NCI-H2227 (cell line): Measurements from ENCODE around the gene CPN2.

Experiments
- DNase-seq: peaks from one replicate; lab custom pipeline; 2025; ENCODE audit not compliant: unreplicated experiment; lab: John Stamatoyannopoulos, UW

The CPN2 gene

DNA sequence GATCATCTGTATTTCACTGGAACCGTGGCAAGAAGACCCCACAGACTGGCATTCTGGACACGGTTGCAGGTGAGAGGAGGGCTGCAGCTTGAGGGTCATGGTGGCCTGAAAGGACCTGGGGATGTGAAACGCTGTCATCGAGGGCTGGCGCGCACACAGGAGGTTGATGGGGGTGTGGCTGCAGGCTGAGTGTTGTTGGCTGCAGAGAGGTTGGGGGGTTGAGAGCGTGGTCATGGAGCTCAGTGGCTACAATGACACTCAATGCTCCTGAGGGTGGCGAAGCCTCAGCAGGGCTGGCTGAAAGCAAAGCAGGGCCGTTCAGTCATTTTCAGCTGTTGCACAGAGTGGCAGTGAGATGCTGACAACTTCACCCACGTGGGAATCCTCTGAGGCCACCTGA, 21.0 kb downstream of the CPN2 start:
- DNase-seq: no peak

DNA sequence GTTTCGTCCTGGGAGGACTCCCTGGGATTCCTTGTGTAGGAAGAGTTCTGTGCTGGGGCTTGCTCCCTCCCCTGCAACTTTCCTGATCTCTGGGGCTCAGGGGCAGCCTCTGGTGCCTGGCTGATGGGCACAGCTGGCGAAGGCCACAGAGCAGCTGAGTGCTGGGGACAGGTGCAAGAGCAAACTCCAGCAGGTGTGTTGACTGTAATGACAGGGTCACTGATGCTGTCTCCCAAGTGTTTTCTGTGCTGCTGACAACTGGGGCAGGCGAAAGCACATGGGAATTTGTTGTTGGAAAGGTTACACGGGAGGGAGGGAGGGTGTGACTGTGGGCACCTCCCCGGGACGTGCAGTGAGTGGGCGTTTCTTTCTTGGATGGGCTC, 21.6 kb downstream of the CPN2 start:
- DNase-seq: no peak

DNA sequence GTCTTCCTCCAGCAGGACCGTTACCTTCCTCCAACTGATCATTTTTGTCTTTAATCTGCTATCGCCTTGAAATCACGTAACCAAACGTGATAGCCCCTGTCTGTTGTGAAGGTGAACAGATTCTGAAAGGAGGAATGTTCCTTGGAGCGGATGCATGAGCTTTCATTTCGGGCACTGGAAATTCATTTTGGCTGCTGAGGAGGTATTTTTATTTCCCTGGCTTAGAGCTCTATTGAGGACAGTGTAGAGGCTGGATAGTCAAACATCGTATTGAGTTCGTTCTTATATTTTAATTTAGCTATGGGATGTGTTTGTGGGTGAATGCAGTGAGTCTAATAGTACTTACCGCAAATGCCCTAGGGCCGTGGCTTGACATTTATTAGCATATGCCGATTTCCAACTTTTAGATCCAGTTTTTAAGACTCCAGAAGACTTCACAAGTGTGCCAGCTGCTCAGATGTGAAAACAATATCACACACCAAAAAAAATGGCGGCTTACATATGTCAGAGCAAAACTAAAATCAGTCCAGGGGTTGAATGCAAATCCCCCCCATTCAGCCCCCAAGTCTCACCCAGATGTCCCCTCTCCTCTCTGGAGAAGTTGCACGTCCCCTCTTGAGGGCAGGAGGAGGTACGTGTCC, 22.1 kb downstream of the CPN2 start:
- no peak for DNase-seq

GRCh38 chr3:194328053-194328657, 23.0 kb downstream of the CPN2 start:
- DNase-seq: no peak

DNA sequence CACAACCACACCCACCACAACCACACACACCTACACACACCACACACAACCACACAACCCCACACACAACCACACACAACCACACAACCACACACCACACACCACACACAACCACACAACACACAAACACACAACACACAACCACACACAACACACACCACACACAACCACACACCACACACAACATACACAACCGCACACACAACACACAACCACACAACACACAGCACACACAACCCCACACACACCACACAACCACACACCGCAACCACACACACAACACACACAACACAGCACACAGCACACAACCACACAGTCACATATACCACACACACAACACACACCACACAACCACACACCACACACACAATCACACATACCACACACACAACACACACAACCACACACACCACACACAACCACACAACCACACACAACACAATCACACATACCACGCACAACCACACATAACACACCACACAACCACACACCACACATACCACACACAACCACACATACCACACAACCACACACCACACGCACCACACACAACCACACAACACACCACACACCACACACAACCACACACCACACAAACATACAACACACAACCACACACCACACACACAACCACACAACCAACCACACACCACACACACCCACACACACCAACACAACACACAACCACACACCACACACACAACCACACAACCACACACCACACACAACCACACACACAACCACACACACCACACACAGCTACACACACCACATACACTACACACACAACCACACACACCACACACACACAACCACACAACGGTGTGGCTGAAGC, 23.7 kb downstream of the CPN2 start:
- no peak for DNase-seq

GRCh38 chr3:194326968-194327217, 24.2 kb downstream of the CPN2 start:
- DNase-seq: no peak

- no peak for DNase-seq
These were observed 24.7 kb downstream of the CPN2 start for GRCh38 chr3:194326192-194326967.

GRCh38 chr3:194325424-194326153, 25.5 kb downstream of the CPN2 start:
- DNase-seq: no peak

DNA sequence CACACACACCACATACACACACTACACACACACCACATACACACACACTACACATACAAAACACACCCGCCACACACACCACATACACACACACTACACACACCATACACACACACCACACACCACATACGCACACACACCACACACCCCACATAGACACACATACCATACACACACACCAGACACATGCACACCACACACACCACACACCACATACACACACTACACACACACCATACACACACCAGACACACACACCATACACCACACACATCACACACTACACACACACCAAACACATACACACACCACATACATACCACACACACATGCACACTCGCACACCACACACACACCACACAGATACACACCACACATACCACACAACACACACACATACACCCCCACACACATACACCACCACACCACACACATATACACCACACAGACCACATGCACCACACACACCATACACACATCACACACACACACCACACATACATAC, 26.3 kb downstream of the CPN2 start:
- DNase-seq: no peak

DNA sequence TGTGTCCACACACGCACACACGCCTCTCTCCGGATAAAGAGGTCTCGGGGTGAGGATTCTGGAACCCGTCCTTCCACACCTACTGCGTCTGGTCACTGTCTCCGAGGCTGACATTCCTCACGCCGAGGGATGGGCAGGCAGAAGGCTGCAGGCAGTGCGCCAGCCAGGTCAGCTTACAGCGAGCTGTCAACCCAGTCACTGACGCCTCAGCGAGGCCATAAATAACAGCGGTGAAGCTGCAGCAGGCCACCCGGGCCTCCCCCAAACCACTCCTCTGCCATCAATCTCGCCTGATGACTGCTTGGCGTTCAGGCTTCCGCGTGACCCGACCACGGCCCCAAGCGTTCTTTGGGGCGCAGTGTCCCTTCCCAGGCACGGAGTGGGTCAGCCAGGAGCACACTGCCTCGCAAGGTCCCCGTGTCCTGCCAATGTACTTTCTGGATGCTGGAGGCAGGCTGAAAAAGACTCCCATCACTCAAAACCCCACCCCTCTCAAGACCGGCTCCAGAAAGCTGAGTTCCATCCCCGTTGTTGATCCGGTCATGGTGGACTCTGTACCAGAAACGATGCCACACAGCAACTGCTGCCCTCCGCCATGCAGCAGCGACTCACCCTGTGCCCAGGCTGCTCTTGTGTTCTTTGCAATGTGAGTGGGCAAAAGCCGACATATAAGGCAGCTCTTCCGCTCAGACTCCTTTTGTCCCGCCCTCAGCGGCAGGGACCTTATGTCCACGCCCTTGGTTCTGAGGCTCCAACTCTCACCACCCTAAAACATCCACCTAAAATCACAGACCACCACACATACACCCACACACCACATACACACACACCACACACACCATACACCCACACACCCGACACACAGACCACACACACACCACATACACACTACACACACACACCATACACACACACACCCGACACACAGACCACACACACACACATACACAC, 27.1 kb downstream of the CPN2 start:
- DNase-seq: no peak

GRCh38 chr3:194322678-194323211, 28.4 kb downstream of the CPN2 start:
- DNase-seq: no peak

DNA sequence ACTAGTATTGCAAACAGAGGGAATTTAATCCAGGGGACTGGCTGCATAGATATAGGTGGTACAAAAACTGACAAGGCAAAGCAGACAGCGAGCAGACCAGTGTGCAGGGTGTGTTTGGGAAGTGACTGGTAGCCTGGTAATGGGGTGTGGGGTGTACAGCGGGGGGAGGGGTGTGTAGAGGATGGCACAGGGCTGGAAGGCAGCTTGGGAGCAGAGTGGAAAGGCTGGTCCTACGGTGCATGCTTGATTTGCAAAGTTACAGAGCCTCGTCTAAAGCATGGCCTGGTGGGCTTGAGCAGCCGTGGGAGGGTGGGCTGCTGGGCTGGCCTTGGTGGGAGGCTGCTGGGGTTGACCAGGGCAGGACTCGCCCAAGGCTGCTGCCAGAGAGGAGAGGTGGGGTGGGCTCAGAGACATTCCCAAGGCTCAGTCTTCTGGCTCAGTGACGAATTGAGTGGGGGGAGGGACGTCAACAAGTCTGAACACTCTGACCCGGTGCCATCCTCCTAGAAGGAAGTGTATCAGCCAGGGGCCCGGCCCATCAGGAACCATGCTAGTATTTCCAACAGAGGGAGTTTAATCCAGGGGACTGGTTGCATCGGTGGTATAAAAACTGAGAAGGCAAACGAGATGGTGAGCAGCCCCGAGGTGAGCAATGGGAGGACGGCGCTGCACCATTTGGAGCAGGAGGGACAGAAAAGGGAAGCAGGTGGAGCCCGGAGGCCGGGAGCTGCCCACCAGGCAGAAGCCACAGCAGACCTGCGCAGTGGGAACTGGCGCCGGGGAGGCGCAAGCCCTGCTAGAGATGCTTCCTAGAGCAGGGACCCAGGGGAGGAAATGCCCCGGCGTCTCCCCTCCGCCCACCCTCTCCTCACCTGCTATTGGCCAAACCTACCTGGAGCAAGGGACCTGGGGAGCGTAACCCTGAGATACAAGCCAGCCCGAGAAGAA, 29.2 kb downstream of the CPN2 start:
- peak; percentile 44 for DNase-seq

DNA sequence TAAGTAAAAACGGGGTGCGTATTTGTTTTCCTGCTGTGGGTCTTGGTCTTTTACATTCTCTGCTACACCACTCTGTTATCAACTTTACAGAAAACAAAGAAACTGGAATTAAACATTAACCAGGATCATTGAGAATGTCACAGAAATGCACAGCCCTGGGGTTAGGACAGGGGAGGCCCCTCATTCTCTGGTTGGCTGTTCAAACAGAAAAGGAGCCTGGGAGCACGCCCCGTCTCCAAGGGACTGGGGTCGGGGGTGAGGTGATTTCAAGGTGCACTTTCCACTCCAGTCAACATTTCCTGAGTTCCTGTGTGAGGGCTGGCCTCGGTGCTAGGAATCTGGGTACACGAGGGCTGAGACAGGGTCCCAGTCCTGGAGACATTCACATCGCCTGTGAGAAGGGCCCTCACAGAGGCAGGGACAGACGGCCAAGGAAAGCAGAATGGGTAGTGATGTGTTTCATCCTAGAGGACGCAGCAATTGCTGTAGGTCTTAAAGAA, 30.3 kb downstream of the CPN2 start:
- no peak for DNase-seq

DNA sequence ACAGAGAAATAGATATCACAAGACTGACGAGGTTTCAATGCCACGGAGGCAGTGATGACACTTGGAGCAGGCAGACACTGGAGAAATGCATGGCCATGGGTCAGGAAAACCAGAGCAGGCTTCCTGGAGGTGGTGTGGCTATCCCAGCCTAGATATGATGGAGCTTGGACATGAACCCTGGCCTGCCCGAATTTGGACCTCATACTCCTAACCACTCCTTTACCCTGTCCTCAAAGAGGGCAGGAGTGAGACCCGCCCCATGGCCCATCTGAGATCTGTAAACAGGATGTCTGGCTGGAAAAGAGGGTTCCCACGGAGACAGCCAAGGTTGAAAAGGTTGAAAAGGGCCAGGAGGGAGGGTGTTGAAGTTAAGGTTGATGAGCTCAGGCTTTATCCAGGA, 31.0 kb downstream of the CPN2 start:
- no peak for DNase-seq

- no peak for DNase-seq
These were observed 32.5 kb downstream of the CPN2 start for GRCh38 chr3:194318511-194319161.

DNA sequence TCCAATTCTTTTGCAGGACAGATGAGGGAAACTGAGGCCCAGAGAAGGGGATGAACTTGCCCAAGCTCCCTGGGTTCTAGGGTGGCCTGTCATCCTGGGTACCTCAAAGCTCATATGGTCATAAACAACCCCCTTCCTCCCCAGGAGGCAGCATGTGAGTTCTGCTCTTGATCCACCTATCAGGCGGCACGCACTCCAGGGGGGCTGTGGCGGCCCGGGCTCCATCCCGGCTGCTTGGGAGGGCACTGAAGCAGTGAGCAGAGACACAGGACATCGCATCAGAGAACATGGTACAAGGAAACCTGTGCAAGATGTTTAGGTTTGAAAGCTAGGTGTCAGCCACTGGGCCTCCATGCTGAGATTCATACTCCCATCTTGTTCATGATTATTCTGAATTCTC, 34.2 kb downstream of the CPN2 start:
- no peak for DNase-seq

GRCh38 chr3:194315965-194316361, 35.2 kb downstream of the CPN2 start:
- no peak for DNase-seq
